DMS114 treated with DMSO at 0.1 percent for 48 hours (cell line): ENCODE results near the gene NKD1.
"Not testable (repeated sequence)": the region's sequence is repeated elsewhere in the genome, so short reads cannot be mapped to it uniquely, and the experiment has no call there.

Source experiments
- DNase-seq: peaks from one replicate; lab custom pipeline; 2025; ENCODE audit not compliant: unreplicated experiment; lab: John Stamatoyannopoulos, UW

The NKD1 gene

GRCh38 chr16:50519602-50520001 lies 28.6 kb upstream of the NKD1 start:
- no peak for DNase-seq

- DNase-seq = no peak
Observed at GRCh38 chr16:50520451-50521245, 27.5 kb upstream of the NKD1 start.

- no peak for DNase-seq
Observed at GRCh38 chr16:50521246-50521900, 26.8 kb upstream of the NKD1 start.

GRCh38 chr16:50522324-50522723 lies 25.9 kb upstream of the NKD1 start:
- DNase-seq = no peak

DNA sequence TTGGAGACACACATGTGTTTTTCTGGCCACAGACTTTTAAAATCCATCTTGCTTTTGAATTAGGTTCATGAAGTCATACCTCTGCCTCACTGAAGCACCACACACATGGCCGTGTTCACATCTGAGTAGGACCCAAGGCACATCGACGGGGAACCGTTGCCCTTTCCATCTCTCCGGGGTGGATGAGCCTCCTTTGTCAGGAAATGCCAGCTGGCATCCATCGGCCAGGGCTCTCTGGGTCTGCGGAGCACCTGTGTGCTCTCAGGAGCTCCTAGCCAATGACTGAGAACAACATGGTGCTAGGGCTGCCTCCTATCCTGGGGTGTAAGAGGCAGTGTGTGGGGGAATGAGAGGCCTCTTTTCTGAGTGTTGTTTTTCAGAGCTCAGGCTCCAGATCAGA lies 24.5 kb upstream of the NKD1 start:
- DNase-seq = no peak

GRCh38 chr16:50525262-50525661 lies 22.9 kb upstream of the NKD1 start:
- DNase-seq = no peak

GRCh38 chr16:50525716-50526115 lies 22.5 kb upstream of the NKD1 start:
- DNase-seq = no peak

- DNase-seq = no peak
Observed at GRCh38 chr16:50526249-50526648, 21.9 kb upstream of the NKD1 start.

DNA sequence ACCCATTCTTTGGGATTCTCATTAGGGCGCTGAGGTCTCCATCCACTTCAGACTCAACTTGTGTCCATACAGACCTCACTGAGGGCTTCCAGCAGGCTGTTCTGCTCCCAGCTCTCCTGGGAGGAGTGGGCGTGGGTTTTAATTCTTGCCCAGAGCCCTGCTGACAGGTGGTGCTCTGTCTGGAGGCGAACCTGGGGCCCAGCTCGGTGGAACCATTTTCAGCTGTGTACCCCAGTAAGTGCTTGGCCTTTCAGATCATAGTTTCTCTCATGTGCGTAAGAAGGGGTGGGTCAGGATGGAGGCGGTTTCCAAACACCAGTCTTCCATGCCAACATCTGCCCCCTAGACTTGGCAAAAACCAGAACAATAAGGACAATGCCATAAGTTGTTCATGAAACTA lies 21.4 kb upstream of the NKD1 start:
- no peak for DNase-seq

DNA sequence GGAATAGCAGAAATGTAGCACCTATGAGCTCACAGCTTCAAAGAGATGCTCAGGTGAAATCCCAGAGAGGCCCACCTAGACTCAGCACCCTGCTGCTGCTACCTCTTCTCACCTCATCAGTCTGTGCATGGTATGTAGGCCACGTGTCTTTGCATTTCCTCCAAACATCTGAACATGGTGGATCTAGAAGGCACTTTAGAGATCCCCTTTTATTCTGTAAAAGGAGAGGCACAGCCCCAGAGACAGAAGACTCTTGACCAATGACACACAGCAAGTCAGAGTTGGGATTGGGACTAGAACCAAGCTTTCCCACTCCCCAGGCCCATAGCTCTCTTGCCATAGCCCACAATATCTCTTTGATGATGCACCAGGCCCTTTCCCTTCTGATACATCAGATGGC lies 19.4 kb upstream of the NKD1 start:
- DNase-seq = no peak

- no peak for DNase-seq
Observed at GRCh38 chr16:50529334-50529733, 18.9 kb upstream of the NKD1 start.

DNA sequence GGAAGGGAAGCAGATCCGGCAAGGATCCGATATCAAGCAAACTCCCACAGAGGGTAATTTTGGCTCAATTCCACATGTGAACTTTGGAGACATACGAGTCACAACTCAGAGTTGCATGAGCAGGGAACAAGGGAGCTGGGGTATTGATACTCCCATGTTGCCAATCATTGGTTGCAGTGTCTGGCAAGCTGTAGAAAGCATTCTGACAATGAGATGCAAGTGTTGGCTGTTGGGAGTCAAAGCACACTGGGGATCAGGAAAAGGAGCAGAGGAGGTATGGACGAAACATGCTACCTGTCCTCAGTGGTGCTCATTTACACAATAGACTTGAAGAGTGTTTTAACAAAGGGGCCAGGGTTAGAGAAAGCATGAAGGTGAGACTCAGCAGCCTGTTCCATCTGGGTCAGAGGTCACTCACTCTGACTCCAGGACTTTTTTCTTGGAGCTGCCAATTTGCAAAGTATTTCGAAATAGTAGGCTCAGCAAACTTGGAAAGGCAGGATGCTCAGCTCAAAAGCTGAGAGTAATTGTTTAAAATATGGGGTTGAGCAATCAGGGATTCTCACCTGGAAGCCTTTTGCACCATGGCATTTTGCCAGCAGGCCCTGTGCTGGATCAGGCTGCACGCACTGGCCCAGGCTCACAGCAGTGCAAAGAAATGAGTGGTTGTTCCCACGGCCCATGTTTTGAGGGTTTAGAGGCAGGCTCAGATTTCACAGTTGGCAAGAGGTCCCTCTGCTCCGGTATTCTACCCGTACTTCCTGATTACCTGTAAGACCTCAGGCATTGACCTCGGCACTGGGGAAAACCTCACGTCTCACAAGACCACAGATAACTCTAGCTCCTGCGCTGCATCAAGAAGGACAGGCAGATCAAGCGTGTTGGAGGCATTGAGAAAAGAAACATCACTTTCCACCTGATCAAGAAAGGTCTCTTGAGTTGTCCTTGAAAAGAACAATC lies 17.6 kb upstream of the NKD1 start:
- no peak for DNase-seq

GRCh38 chr16:50531359-50531758 lies 16.8 kb upstream of the NKD1 start:
- DNase-seq = no peak

- no peak for DNase-seq
Observed at GRCh38 chr16:50531901-50532300, 16.3 kb upstream of the NKD1 start.

- no peak for DNase-seq
Observed at GRCh38 chr16:50532576-50532975, 15.6 kb upstream of the NKD1 start.

DNA sequence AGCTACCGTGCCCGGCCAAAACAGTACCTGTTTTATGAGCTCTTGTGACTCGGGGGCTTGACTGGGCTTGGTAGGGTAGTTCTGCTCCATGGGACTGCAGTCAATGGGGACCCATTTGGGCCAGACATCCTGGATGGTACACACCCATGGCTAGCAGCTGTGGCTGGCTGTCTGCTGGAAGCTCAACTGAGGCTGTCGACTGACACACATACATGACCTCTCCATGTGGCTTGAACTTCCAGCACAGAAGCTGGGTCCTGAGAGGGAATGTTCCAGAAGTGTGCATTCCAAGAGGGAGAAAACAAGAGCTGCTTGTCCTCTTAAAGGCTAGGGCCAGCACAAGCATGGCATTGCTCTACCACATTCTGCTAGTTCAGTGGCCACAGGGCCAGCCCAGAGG lies 14.9 kb upstream of the NKD1 start:
- no peak for DNase-seq

DNA sequence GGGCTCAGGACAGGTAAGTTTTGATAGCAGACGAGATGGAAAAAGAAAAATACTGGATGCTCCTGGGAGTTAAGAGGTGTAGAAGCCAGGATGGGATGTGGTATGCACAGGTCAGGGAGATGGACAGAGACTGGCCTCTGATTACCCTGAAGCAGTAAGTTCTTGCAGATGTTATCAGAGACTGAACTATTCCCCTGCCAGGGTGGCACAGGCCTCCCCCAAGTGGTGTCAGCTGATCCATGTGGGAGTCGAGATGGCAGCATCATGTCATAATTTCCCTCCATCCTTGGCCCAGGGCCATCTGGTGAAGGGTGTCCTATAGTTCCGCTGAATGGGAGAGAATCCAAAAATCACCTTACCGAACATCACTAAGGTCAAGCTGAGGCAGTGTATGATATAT lies 14.1 kb upstream of the NKD1 start:
- no peak for DNase-seq

GRCh38 chr16:50534556-50534955 lies 13.6 kb upstream of the NKD1 start:
- DNase-seq = no peak

- no peak for DNase-seq
Observed at GRCh38 chr16:50534958-50535357, 13.2 kb upstream of the NKD1 start.

GRCh38 chr16:50535506-50536257 lies 12.5 kb upstream of the NKD1 start:
- DNase-seq = no peak

- not testable (repeated sequence) for DNase-seq
Observed at GRCh38 chr16:50536258-50536645, 11.9 kb upstream of the NKD1 start.
